ENCODE results near the gene STK31.

Gene STK31

GRCh38 chr7:23759671-23760391 lies 49.8 kb downstream of the STK31 start (continued):
- TF ChIP-seq ZNF18 (tag by site-specific recombination; IDR thresholded peaks at IDR 0.05) (peak; percentile 66), FEZF1 (tag by site-specific recombination; IDR thresholded peaks at IDR 0.05) (peak; percentile 96), OSR2 (tag by site-specific recombination; IDR thresholded peaks at IDR 0.05) (peak; percentile 85), WT1 (tag by site-specific recombination; IDR thresholded peaks at IDR 0.05) (peak; percentile 92), ZNF266 (tag by site-specific recombination; IDR thresholded peaks at IDR 0.05; ENCODE audit: low read depth) (peak; percentile 100), SCRT1 (tag by site-specific recombination; IDR thresholded peaks at IDR 0.05; ENCODE audit: borderline replicate concordance) (peak; percentile 69), SP7 (tag by site-specific recombination; IDR thresholded peaks at IDR 0.05) (peak; percentile 88), PRDM10 (tag by site-specific recombination; IDR thresholded peaks at IDR 0.05) (peak; percentile 58), ZNF248 (tag by site-specific recombination; IDR thresholded peaks at IDR 0.05) (no peak), SCRT2 (tag by site-specific recombination; IDR thresholded peaks at IDR 0.05) (peak; percentile 92), ZBTB48 (tag by site-specific recombination; IDR thresholded peaks at IDR 0.05) (0 out of 2 replicates have a peak, but pooled peaks have one; percentile 25), GLI4 (tag by site-specific recombination; IDR thresholded peaks at IDR 0.05) (no peak), GFI1B (tag by site-specific recombination; IDR thresholded peaks at IDR 0.05) (peak; percentile 48; the same call in 1 of the 2 replicates), ZNF843 (tag by site-specific recombination; IDR thresholded peaks at IDR 0.05) (peak; percentile 82; the same call in 1 of the 2 replicates), ZNF626 (tag by site-specific recombination; IDR thresholded peaks at IDR 0.05) (no peak), ZNF112 (tag by site-specific recombination; IDR thresholded peaks at IDR 0.05) (no peak), MEIS1 (CRISPR knock-in tag; IDR thresholded peaks at IDR 0.05; ENCODE audit: borderline replicate concordance) (peak; percentile 75; the same call in 1 of the 2 replicates), ZSCAN30 (tag by site-specific recombination; IDR thresholded peaks at IDR 0.05) (0 out of 2 replicates have a peak, but pooled peaks have one; percentile 28)
- TF ChIP-seq, protein P1, sequence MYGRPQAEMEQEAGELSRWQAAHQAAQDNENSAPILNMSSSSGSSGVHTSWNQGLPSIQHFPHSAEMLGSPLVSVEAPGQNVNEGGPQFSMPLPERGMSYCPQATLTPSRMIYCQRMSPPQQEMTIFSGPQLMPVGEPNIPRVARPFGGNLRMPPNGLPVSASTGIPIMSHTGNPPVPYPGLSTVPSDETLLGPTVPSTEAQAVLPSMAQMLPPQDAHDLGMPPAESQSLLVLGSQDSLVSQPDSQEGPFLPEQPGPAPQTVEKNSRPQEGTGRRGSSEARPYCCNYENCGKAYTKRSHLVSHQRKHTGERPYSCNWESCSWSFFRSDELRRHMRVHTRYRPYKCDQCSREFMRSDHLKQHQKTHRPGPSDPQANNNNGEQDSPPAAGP (tag by site-specific recombination; IDR thresholded peaks at IDR 0.05): no peak
- TF ChIP-seq, protein P2, sequence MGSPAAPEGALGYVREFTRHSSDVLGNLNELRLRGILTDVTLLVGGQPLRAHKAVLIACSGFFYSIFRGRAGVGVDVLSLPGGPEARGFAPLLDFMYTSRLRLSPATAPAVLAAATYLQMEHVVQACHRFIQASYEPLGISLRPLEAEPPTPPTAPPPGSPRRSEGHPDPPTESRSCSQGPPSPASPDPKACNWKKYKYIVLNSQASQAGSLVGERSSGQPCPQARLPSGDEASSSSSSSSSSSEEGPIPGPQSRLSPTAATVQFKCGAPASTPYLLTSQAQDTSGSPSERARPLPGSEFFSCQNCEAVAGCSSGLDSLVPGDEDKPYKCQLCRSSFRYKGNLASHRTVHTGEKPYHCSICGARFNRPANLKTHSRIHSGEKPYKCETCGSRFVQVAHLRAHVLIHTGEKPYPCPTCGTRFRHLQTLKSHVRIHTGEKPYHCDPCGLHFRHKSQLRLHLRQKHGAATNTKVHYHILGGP (tag by site-specific recombination; IDR thresholded peaks at IDR 0.05): 0 out of 2 replicates have a peak, but pooled peaks have one; percentile 18
- TF ChIP-seq, protein P3, sequence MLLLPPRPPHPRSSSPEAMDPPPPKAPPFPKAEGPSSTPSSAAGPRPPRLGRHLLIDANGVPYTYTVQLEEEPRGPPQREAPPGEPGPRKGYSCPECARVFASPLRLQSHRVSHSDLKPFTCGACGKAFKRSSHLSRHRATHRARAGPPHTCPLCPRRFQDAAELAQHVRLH (tag by site-specific recombination; IDR thresholded peaks at IDR 0.05): peak; percentile 58; the same call in 1 of the 2 replicates

Data from HEK293 (cell line).